Hematopoietic multipotent progenitor cell treated with erythropoietin and hydrocortisone succinate and interleukin-3 and kit ligand, for 17 days (in vitro differentiated cells): Measurements from ENCODE around the gene GNG12.

ENCODE experiments used
- DNase-seq: peaks from one replicate; pipeline ENCODE4 v3.0.0-alpha.2; 2015; ENCODE audit warnings: low spot score

GNG12 gene

DNA sequence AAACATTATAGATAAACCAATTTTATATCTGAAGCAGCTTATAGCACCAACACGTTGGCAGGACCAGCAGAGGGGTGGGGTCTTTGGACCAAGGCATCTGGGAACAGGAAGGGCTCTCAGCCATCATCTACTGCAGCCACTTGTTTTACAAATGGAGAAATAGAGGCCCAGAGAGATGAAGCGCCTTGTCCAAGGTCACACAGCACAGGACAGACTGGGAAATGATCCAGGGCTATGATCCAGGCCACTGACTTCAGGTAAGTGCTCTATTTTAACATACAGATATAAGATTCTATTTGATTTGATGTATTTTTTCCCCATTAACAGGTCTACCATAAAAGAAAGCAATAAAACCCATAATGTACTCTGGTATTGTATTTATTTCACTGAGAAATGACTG, 131.4 kb downstream of the GNG12 start:
- no peak for DNase-seq

DNA sequence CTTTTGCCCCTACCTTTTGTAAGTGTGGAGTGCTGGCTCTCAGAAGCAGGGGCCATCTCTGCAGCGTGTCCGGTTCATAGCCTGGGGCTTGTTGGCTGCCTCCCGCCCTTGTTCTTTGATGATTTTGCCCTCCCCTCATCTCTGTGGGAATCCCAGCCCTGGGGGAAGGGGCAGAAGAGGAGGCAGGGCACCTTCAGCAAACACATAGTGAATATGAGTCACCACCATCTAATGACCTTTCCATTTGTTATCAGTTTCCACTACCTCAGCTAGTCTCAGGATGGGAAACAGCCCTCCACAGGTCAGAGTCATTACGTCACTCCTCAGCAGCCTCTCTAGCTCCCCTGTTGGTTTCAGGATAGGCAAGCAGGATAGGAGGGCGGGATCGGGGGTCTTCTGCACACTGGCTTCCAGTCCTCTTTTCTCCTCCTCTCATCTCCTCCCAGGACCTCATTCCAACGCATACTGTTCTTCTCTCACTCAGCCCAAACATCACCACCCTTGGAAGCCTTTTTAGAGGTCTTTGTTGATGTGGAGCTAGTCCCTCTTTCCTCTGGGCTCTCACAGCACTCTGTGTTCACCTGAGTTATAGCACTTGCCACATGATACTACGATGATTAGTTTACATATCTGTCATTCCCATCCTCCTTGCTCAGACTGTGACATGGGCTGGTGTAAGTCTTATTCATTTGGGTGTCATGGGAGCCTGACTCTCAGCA, 132.4 kb downstream of the GNG12 start:
- DNase-seq: peak; percentile 61

DNA sequence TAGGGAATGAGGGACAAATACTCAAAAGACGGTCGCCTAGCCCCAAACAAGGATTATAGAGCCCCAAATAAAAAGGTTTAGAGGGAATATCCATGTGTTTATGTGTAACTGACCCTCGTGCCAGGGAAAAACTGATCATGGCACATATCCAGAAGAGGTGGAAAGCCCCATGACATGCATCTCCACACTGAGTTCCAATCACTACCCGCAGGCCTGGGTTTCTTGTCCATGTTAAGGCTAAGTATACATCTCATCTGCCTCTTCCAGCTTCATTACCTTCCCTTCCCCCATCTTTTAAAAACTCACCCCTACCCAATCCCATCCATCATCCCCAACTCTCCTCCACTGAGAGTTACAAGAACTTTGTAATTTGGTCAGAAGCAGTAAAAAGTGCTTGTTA, 133.0 kb downstream of the GNG12 start:
- no peak for DNase-seq

DNA sequence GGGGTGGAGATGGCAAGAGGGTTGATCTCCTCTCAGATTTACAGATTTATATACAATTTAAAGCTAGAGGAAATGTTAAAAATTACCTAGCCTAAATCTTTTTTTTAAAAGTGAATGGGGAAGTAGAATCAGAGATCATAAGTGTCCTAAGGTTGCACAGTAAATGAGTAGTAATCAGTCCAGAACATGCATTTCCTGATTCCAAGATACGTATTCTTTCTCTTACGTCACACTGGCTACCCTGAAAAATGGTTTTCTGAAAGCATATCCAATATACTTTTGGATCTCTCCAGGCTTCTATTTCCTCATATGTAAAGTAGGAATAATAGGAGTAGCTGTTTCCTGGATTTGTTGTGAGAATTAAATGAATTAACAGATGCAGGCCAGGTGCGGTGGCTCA, 136.6 kb downstream of the GNG12 start:
- DNase-seq: no peak

DNA sequence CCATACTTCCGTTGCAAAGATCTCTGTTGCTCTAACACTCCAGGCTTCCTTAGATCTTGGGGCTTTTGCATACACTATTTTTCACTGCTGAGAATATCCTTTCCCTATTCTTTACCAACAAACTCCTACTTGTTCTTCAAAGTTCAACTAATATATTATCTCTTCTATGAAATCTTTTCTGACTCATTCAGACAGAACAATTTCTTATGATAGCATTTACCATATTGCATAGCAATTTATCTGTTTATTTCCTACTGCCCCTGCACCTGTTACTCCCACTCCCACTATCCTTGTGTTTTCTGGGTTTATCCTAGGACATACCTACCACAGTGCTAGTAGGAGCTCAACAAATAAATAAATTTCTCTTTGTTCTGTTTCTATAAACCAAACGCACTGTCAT, 137.3 kb downstream of the GNG12 start:
- no peak for DNase-seq

DNA sequence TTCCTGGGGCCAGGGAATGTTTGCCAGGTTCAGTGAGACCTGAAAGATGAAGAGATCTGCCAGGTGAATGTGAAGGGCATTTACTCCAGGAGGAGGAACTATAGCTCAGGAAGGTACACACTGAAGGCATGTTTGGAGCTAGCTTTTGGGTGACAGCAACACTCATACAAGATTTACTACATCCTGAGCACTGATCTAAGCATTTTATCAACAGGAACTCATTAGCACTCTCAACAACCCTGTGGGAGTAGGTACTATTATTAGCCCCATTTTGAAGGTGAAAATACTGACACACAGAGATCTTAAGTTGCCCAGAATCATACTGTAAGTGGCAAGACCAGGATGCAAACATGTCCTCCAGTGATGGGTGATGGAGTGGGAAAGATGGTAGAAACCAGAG, 141.6 kb downstream of the GNG12 start:
- no peak for DNase-seq

DNA sequence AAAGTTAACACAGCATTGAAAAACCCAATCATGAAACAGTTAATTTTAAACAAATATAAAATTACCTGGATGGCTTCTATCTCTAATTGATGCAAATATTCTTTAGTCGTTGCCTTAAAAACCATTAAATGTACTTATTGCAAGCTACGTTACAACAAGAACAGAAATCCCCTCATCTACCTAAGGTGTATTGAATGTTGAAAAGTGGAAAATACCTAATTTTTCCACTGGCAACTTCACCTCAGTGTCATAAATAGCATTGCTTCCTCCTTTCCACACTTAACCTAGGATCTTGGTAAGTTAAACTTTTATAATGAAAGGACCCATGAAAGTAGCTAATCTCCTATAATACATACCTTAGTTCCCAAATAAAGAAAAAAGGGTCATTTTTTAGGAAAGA, 142.9 kb downstream of the GNG12 start:
- no peak for DNase-seq

DNA sequence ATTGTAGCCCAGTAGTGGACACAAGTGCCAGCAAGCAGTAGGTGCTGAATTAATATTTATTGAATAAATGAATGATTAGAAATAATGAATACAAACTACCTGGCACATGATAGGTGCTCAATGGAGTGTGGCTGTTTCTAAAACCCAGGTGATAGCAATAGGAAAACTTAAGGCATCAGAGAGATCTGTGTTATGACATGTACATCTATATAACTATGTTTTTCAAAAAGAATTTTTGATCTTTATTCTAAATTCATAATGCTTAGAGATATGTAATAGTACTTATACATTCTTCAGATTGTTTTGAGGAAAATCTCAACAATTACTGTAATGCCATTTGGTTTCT, 143.3 kb downstream of the GNG12 start:
- no peak for DNase-seq

DNA sequence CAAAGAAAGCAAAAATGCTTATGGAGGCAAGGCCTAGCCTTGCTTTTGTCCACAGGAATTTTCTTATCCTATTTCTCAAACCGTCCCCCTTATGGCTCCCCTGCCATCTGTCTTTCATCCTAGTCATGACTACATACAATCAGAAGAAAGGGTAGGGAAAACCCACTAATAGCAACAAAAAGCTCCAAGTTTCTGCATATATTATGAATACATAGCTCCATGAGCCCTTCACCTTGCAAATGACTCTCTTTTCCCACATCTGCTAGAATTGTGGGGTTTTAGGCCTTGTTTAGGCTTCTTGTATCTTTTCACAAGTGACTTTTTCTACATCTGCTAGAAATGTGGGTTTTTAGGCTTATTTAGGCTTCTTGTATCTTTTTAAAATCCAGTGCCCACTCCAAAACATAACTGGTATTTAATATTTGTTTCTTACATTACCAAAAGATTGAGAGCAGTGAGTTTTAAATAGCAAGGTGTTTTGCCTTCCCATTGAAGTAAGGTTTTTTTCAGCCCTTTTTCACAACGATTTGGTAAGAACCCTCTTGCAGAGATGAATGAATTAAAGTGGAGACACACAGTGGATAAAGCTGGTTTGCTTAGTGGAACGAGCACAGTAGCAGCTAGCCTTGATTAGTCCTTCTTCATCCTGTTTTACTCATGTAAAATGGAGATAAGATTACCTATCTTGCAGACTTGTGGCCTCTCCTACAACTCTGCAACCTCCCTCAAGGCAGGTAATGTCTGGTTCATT, 143.8 kb downstream of the GNG12 start:
- peak; percentile 48 for DNase-seq

DNA sequence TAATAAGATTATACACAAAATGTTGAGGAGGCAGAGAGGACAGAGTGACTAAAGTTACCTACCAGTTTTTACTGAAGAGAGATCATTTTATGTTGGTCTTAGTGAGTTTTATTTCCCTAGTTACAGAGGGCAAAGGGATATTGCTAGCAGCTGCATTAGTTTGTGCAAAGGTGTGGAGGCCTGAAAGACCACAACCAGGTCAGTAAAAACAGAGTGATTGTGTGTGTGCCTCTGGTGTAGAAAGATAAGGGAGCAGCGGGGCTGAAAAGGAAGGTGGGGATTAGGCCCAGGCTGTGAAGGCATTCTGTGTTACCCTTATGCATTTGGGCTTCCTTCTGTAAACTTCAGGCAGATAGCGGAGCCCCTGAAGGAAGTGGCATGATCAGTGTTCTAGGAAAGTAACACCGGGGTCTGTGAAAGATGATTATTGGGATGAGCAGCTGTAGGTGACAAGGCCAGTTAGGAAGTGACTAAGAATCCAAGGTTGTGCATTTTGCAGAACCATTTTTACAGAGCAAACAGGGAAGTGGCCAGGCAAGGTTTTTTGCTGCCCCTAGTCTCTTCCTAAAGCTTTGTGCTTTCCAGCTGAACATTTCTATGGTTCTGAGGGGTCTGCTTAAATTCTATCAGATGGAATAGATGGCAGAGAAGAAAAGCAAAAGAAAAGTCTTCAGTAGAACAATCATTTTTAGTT, 144.6 kb downstream of the GNG12 start:
- peak; percentile 72 for DNase-seq

DNA sequence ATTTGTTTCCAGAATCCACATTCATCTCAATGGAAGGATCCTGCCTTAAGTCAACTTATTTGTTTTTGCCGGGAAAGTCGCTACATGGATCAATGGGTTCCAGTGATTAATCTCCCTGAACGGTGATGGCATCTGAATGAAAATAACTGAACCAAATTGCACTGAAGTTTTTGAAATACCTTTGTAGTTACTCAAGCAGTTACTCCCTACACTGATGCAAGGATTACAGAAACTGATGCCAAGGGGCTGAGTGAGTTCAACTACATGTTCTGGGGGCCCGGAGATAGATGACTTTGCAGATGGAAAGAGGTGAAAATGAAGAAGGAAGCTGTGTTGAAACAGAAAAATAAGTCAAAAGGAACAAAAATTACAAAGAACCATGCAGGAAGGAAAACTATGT, 145.6 kb downstream of the GNG12 start:
- peak; percentile 78 for DNase-seq

DNA sequence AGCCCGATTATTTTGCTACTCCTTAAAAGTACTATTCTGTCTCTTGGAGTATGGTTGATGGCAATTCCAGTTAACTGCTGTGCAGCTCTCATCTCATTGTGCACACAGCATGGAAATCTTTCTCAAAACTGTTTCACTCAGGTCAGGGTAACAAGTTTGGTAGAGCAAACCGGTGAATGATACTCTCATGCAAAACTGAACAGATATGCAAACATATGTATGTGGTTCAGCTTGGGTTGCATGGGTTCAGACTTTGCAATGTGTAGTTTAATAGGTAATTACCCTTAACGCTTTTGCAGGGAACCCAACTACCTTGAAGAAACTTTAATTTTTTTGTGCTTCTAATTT, 146.1 kb downstream of the GNG12 start:
- DNase-seq: no peak

DNA sequence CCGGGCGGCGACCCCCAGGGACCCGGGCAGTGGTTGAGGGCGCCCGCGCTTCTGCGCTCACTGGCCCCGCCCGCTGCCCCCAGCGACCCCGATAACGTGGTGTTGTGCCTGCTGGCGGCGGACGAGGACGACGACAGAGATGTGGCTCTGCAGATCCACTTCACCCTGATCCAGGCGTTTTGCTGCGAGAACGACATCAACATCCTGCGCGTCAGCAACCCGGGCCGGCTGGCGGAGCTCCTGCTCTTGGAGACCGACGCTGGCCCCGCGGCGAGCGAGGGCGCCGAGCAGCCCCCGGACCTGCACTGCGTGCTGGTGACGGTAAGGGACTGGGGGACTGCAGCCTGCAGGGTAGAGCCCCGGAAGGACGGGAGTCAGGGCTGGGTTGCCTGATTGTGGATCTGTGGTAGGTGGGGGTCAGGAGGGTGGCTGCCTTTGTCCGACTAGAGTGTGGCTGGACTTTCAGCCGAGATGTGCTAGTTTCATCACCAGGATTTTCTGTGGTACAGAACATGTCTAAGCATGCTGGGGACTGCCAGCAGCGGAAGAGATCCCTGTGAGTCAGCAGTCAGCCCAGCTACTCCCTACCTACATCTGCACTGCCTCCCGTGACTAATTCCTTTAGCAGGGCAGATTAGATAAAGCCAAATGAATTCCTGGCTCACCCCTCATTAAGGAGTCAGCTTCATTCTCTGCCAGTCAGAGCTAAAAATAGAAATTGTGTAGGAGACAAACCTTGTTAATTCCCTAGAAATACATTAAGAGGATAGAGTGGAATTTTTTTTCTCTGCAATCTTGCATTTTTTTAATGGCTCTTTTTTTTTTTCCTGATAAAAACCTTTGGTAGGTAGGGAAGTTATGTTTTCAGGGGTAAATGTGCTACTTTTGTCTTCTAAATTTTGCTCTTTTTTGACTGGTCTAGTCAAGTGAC, 146.7 kb downstream of the GNG12 start:
- peak; percentile 93 for DNase-seq

DNA sequence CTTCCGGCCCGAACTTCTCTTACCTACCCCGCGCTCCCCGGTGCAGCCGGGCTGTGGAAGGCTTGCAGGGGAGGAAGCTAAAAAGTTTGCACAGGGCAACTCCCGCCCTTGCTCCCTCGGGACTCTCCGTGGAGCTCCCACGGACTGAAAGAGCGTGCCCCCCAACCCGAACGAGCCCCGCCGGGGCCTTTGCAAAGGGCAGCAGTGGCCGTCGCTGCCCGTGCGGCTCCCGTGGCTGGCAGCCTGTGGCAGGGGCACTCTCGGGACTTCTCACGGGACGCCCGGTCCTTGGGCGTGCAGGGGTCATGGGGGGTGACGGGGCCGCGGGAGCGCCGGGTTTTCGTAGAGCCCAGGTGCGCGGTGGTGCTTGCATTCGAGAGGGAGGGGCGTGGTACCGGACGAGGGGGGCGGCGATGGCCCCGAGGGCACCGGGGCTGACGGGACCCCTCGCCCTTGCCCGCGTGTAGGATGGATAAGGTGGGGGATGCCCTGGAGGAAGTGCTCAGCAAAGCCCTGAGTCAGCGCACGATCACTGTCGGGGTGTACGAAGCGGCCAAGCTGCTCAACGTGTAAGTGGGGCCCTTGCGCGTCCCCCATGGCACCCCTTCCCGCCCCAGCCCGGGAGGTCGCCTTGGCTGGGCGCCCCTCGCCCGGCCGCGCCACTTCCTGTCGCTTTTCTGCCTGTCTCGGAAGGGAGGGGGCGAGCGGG, 147.6 kb downstream of the GNG12 start:
- peak; percentile 75 for DNase-seq

DNA sequence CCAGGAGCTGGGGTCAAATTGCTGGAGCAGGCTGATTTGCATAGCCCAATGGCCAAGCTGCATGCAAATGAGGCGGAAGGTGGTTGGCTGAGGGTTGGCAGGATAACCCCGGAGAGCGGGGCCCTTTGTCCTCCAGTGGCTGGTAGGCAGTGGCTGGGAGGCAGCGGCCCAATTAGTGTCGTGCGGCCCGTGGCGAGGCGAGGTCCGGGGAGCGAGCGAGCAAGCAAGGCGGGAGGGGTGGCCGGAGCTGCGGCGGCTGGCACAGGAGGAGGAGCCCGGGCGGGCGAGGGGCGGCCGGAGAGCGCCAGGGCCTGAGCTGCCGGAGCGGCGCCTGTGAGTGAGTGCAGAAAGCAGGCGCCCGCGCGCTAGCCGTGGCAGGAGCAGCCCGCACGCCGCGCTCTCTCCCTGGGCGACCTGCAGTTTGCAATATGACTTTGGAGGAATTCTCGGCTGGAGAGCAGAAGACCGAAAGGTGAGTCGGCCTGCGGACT, 148.2 kb downstream of the GNG12 start, which contains the start of gene GADD45A:
GADD45A (plus strand) TSS at position 135 of the 491 bp plus-strand sequence; CDS start at position 429, 294 bp downstream.
- DNase-seq: peak; percentile 98

DNA sequence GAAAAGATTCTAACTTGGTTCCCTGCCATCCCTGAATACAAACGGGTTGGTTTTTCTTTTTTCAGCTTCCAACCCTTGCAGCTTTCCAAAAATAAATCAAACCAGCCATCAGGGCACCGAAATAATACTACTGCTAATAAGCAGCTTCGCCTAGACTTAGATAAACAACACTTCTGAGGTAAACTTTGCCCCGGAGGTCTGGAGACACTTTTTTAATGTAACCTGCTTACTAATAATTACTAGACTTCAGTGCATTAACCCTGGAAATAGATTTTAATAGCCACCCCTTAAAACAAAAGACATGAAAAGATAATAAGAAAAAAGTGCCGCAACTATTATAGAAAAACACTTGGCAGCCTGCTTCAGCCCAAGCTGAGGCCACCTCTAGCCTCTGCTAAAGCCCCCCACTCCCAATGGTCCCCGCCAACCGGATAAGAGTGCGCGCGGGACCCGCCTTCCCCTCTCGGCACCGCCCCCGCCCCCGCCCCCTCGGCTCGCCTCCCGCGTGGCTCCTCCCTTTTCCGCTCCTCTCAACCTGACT, 148.7 kb downstream of the GNG12 start:
- DNase-seq: no peak

DNA sequence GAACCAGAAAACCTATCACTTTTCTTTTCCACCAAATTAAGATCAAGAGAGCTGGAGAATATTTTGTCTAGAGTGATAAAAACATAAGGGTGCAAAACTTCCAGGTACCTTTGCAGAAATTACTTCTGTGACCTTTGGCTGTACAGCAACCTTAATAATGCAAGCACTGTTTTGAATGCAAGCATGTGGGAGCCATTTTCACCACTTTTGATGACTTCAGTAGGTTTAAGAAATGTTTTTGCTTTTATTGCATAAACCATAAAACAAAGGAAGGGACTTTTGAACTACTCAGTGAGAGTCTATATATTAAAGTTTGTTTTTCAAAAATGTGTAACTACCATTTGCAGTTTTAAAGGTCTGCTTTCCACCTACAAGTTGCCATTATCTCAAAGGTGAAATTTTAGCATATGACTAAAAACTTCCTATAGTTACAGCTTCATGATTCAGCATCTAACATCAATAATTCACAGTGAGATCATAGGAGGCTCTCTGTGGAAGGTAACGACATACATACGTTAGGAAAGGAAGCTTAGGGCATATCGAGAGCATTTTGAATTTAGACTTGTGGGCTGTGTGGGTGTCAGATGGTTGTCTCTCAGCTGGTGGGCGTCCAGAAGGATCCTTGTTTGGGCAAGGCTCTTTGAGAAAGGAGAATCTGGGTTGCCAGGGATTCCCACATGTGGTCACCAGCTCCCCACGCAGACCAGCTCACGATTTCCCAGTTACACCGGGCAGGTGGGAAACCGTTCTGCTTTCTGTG, 149.3 kb downstream of the GNG12 start:
- peak; percentile 38 for DNase-seq

DNA sequence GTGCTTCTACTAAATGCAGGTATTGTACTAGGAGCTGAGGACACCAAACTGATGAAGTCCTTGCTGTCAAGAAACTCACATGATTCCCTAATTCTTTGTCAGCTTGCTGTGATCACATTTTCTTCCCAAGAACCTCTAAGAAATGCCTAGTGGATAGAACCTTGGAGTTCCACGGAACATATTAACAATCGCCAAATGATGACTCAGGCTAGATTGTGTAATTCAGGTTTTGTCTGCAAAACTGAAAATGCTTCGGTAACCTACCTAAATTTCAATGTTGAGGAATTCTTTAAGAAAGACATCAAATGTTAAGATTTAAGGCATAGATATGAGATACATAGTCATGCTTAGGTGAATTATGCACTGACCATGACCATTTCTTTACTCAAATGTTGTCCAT, 150.0 kb downstream of the GNG12 start:
- DNase-seq: peak; percentile 27

DNA sequence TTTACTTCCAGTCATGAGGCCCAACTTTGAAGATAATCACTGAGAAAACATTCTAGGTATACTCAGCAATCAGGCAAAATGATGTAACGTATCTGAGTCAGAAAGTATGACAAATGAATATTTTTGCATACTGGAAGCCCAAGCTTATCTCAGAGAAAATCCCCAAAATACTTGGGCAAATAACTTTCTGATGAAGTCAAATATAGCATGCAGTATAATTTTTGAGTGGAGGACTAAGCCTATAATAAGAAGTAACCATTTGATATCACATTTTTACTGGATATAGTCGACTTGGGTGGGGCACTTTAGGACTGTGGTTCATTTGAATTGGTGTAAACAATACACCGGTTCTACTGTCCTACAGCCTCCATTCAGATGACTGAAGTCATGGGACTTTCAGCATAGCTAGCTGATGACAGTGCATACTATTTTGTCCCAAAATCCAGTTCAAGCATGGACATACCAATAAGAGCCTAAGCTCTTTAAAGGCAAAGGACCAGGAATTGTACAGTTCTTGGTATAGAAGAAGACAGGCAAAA, 150.5 kb downstream of the GNG12 start:
- DNase-seq: peak; percentile 57

DNA sequence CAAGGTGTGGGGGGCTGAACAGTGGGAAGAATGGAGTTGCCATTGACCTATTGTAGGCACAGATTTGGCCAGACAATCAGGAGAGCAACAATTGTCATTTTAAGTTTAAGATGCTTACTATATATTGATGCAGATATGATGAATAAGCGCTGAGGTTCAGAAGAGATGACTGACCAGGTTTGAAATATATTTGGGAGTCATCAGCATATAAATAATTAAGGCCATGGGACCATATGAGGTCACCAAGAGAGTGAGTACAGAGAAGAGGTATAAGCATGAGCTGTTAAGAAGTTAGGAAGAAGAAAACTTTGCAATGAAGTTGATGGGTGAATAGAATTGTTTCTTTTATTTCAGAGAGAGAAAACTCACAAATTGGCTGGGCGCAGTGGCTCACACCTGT, 152.8 kb downstream of the GNG12 start:
- DNase-seq: no peak
